ENCODE results near the gene PAM.
"Not testable (repeated sequence)": the region's sequence is repeated elsewhere in the genome, so short reads cannot be mapped to it uniquely, and the experiment has no call there.

PAM gene

GRCh38 chr5:102737161-102737560 is 17.9 kb upstream of the PAM start:
- Mint-ChIP-seq H3K27ac (ENCODE audit: low read depth) (no peak overlapping the region), H3K4me1 (no peaks in the 10 kb centered on the region), H3K27me3 (peaks cover 18% of the 10 kb centered on the region)

GRCh38 chr5:102737805-102738469 is 17.2 kb upstream of the PAM start:
- no peaks in the 10 kb centered on the region for H3K36me3 Mint-ChIP-seq (ENCODE audit: insufficient read depth)
- DNase-seq (ENCODE audit: low spot score in 2 of 2) (no peak), ATAC-seq (replicated peaks; ENCODE audit: extremely low read depth, poor library complexity, severe bottlenecking) (no peak)
- no peak overlapping the region for H3K4me3 Mint-ChIP-seq
- H3K27me3 Mint-ChIP-seq, result peaks cover 18% of the 10 kb centered on the region
- no peaks in the 10 kb centered on the region for H3K9me3 Mint-ChIP-seq
- no peaks in the 10 kb centered on the region for H3K4me1 Mint-ChIP-seq
- H3K27ac Mint-ChIP-seq (ENCODE audit: low read depth), result no peak overlapping the region

More at GRCh38 chr5:102737161-102737560, 17.9 kb upstream of the PAM start:
- no peaks in the 10 kb centered on the region for H3K9me3 Mint-ChIP-seq
- ATAC-seq (replicated peaks; ENCODE audit: extremely low read depth, poor library complexity, severe bottlenecking), result no peak
- no peaks in the 10 kb centered on the region for H3K36me3 Mint-ChIP-seq (ENCODE audit: insufficient read depth)
- H3K4me3 Mint-ChIP-seq, result no peak overlapping the region
- no peak for DNase-seq (ENCODE audit: low spot score in 2 of 2)

DNA sequence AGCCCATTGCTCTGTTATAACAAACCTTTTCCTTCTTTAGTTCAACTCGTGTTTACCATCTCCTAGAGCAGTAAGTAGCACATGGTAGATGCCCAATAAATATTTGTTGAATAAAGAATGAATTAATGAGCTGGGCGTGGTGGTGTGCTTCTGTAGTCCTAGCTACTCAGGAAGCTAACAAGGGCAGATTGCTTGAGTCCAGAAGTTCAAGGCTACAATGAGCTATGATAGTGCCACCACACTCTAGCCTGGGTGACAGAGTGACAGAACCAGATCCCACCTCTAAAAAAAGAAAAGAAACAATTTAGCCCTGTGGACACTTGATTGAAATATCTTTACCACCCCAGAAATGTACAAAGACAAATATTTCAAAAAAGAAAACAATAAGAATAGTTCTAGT is 14.6 kb upstream of the PAM start:
- no peak overlapping the region for H3K27ac Mint-ChIP-seq (ENCODE audit: low read depth)
- ATAC-seq (replicated peaks; ENCODE audit: extremely low read depth, poor library complexity, severe bottlenecking), result no peak
- H3K4me3 Mint-ChIP-seq, result no peak overlapping the region
- no peaks in the 10 kb centered on the region for H3K36me3 Mint-ChIP-seq (ENCODE audit: insufficient read depth)
- H3K4me1 Mint-ChIP-seq, result no peaks in the 10 kb centered on the region
- H3K9me3 Mint-ChIP-seq, result no peaks in the 10 kb centered on the region
- DNase-seq (ENCODE audit: low spot score in 2 of 2), result no peak
- H3K27me3 Mint-ChIP-seq, result peaks cover 10% of the 10 kb centered on the region

DNA sequence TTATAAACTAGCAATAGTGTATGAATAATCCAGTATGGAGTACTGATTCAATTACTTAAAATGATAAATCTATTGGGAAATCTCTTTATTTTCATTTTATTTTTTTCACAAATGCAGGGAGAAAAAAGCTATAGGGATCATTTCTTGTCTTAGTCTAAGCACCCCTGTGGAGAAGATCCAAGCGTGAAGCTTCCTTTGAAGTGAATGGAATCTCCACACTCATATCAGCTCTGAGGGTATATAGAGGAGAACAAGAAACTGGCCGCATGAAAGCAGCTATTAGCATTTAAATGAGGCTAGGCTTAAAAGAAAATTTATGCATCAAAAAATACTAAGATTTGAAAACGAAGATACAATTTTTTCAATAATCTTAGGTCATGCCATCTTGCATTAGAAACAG is 12.9 kb upstream of the PAM start:
- Mint-ChIP-seq H3K4me3 (no peak overlapping the region), H3K9me3 (no peaks in the 10 kb centered on the region), H3K27me3 (peaks cover 2% of the 10 kb centered on the region), H3K27ac (ENCODE audit: low read depth) (no peak overlapping the region), H3K4me1 (no peaks in the 10 kb centered on the region), H3K36me3 (ENCODE audit: insufficient read depth) (no peaks in the 10 kb centered on the region)
- DNase-seq (ENCODE audit: low spot score in 2 of 2) (no peak), ATAC-seq (replicated peaks; ENCODE audit: extremely low read depth, poor library complexity, severe bottlenecking) (no peak)

GRCh38 chr5:102743900-102744299 is 11.2 kb upstream of the PAM start:
- no peaks in the 10 kb centered on the region for H3K4me1 Mint-ChIP-seq
- no peak for ATAC-seq (replicated peaks; ENCODE audit: extremely low read depth, poor library complexity, severe bottlenecking)
- no peaks in the 10 kb centered on the region for H3K27me3 Mint-ChIP-seq
- no peak overlapping the region for H3K4me3 Mint-ChIP-seq
- no peak overlapping the region for H3K27ac Mint-ChIP-seq (ENCODE audit: low read depth)
- no peaks in the 10 kb centered on the region for H3K36me3 Mint-ChIP-seq (ENCODE audit: insufficient read depth)
- no peak for DNase-seq (ENCODE audit: low spot score in 2 of 2)
- no peaks in the 10 kb centered on the region for H3K9me3 Mint-ChIP-seq

DNA sequence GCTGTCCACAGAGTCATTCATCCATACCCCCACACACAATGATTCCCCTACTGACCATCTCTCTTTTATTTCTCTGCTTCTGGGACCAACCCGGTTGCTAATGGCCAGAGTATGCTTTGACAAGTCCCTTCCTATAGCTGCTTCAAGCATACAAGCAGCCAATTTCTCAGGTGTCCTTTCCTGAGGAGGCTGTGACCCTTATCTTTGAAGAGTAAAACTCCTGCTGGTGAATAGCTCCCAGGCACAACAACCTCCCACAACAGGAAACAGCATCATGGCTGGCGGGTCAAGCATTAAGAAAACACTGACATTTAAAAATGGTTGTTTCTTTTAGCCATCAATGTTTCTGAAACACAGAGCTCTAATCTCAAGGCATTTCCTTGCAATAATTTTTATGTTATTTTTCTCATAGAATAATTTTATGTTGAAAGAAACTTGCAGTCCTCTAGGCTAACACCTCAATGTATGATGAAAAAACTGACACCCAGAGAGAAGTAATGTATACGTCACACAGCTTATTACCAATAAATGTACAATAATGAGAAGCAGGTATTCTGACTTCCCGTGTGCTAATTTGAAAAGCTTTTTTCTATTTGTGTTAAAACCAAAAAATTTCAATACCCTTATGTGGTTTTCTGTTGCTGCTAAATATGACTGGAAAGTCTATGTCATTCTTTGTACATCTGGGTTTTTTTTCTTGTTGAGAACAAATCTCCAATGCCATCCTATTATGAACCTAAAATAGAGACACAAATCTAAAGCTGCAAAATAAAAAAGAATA is 7.5 kb upstream of the PAM start:
- ATAC-seq (replicated peaks; ENCODE audit: extremely low read depth, poor library complexity, severe bottlenecking), result no peak

DNA sequence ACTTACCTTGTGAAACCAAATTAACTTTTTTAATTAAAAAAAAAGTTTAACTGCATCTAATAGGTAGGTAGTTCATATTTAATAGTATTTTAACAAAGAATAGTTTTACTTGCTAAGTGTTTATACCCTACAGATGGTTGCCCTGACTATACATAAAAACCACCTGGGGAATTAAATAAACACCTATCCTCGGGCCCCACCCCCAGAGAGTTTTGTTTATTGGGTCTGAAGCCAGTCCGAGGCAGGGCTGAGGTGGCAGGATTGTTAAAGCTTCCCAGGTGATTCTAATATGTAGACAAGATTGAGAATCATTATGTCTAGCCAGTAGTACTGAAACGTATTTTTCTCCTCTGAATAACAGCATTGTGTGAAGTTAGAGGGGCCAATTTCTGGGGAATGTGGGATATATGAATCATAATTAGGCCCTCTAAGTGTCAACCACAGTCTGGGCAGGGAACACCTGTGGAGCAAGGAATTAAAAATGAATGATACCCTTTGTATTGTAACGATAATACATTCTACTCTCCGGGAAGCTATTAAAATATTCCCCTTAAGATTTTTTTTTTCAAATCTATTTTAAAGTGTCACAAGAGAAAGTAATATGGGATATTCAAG is 5.6 kb upstream of the PAM start:
- H3K27ac Mint-ChIP-seq (ENCODE audit: low read depth), result no peak overlapping the region
- H3K27me3 Mint-ChIP-seq, result no peaks in the 10 kb centered on the region
- ATAC-seq (replicated peaks; ENCODE audit: extremely low read depth, poor library complexity, severe bottlenecking) (no peak), DNase-seq (ENCODE audit: low spot score in 2 of 2) (no peak)
- H3K36me3 Mint-ChIP-seq (ENCODE audit: insufficient read depth), result peaks cover 2% of the 10 kb centered on the region
- peaks cover 8% of the 10 kb centered on the region for H3K4me1 Mint-ChIP-seq
- no peak overlapping the region for H3K4me3 Mint-ChIP-seq
- H3K9me3 Mint-ChIP-seq, result no peaks in the 10 kb centered on the region

More for the DNA sequence above, 7.5 kb upstream of the PAM start:
- no peaks in the 10 kb centered on the region for H3K27me3 Mint-ChIP-seq
- H3K9me3 Mint-ChIP-seq, result no peaks in the 10 kb centered on the region
- H3K27ac Mint-ChIP-seq (ENCODE audit: low read depth), result no peak overlapping the region
- H3K4me1 Mint-ChIP-seq, result no peaks in the 10 kb centered on the region
- no peak for DNase-seq (ENCODE audit: low spot score in 2 of 2)
- H3K36me3 Mint-ChIP-seq (ENCODE audit: insufficient read depth), result no peaks in the 10 kb centered on the region
- no peak overlapping the region for H3K4me3 Mint-ChIP-seq

GRCh38 chr5:102750151-102750834 is 4.8 kb upstream of the PAM start:
- no peaks in the 10 kb centered on the region for H3K27me3 Mint-ChIP-seq
- peaks cover 3% of the 10 kb centered on the region for H3K36me3 Mint-ChIP-seq (ENCODE audit: insufficient read depth)
- H3K9me3 Mint-ChIP-seq, result no peaks in the 10 kb centered on the region
- ATAC-seq (replicated peaks; ENCODE audit: extremely low read depth, poor library complexity, severe bottlenecking), result no peak
- DNase-seq (ENCODE audit: low spot score in 2 of 2), result no peak
- peaks cover 8% of the 10 kb centered on the region for H3K4me1 Mint-ChIP-seq
- H3K4me3 Mint-ChIP-seq, result no peak overlapping the region
- no peak overlapping the region for H3K27ac Mint-ChIP-seq (ENCODE audit: low read depth)

DNA sequence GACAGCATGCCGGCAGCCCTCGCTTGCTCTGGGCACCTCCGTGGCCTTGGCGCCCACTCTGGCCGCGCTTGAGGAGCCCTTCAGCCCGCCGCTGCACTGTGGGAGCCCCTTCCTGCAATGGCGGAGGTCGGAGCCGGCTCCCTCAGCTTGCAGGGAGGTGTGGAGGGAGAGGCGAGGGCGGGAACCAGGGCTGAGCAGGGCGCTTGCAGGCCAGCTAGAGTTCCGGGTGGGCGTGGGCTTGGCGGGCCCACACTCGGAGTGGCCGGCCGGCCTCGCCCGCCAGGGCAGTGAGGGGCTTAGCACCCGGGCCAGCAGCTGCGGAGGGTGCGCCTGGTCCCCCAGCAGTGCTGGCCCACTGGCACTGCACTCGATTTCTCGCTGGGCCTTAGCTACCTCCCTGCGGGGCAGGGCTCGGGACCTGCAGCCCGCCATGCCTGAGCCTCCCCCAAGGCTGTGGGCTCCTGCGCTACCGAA is 3.2 kb upstream of the PAM start:
- not testable (repeated sequence) for H3K27me3 Mint-ChIP-seq; H3K4me3 Mint-ChIP-seq; ATAC-seq (replicated peaks; ENCODE audit: extremely low read depth, poor library complexity, severe bottlenecking); H3K9me3 Mint-ChIP-seq; DNase-seq (ENCODE audit: low spot score in 2 of 2); H3K27ac Mint-ChIP-seq (ENCODE audit: low read depth)
- H3K36me3 Mint-ChIP-seq (ENCODE audit: insufficient read depth), result peaks cover 12% of the 10 kb centered on the region
- peaks cover 17% of the 10 kb centered on the region for H3K4me1 Mint-ChIP-seq

GRCh38 chr5:102753889-102754766 is 977 bp upstream of the PAM start:
- H3K4me1 Mint-ChIP-seq, result peaks cover 28% of the 10 kb centered on the region
- DNase-seq (ENCODE audit: low spot score in 2 of 2), result no peak

DNA sequence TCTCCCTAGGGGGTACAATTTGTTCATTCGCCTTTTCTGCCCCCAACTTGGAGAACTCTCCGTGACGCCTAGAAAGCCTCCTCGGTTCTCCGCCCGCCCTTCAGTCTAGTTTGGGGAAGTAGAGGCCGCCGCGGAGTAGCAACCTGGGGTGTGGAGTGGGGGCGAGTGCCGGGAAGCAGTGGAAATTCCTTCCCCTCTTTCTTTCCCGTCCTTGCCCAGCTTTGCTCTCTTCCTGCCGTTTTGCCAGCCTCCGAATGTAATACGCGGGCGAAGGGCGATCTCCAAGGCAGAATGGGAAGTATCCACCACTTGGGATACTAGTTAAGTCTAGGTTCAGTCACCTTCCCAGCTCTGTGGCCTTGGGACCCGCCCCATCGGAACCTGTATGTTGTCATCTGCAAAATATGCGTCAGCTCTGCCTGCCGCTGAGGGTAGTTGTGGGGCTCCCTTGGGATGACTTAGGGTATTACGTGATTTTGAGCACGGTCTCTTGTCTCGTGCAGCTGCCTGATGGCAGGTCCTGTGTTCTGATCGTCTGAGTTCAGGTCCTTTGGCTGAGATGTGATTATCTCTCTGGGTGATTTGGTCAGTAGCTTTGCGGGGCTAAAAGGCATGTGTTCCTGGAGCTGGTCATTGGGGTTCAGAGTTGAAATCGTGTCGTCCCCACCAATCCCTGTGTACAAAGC is 724 bp downstream of the PAM start:
- Mint-ChIP-seq H3K36me3 (ENCODE audit: insufficient read depth) (peaks cover 12% of the 10 kb centered on the region), H3K27ac (ENCODE audit: low read depth) (peak overlapping the region; percentile 97), H3K27me3 (no peaks in the 10 kb centered on the region), H3K9me3 (no peaks in the 10 kb centered on the region), H3K4me1 (peaks cover 42% of the 10 kb centered on the region), H3K4me3 (peak overlapping the region; percentile 99)
- DNase-seq (ENCODE audit: low spot score in 2 of 2) (peak; percentile 35 to 52), ATAC-seq (replicated peaks; ENCODE audit: extremely low read depth, poor library complexity, severe bottlenecking) (peak; percentile 85)

More at GRCh38 chr5:102753889-102754766, 977 bp upstream of the PAM start:
- Mint-ChIP-seq H3K27me3 (no peaks in the 10 kb centered on the region), H3K36me3 (ENCODE audit: insufficient read depth) (peaks cover 12% of the 10 kb centered on the region), H3K27ac (ENCODE audit: low read depth) (peak overlapping the region; percentile 89), H3K4me3 (peak overlapping the region; percentile 99), H3K9me3 (no peaks in the 10 kb centered on the region)
- no peak for ATAC-seq (replicated peaks; ENCODE audit: extremely low read depth, poor library complexity, severe bottlenecking)
